ENCODE results near the gene KIF3A. TPM values are rescaled to one million over a fixed set of nuclear protein-coding genes. Genes with fewer than 3 reads are reported as not detected.

Gene KIF3A
- total RNA-seq, 1 donor from 2014 or later: 25.4 TPM

DNA sequence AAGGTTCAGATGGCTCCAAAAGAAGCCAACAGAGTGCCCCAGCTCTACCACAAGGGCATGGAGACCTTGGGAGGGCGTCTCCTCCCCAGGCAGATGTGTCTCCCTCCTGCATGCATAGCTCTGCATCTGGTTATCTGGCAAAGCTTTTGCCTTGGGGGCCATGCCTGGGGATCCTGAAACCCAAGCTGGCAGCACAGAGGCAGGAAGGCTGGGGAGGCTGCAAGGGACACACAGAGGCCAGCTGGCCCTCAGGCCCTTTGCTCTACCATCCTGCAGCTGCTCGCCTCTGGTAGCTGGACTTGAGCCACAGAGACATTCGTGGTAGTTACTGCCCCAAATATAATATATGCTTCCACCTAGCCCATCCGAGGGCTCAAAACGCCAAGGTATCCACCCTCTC is 35.8 kb upstream of the KIF3A start:
- Histone ChIP-seq H4K20me1 (ENCODE audit: insufficient read depth, low read length) (peaks cover 69% of the 10 kb centered on the region), H3K4me2 (ENCODE audit: low read length) (no peak overlapping the region), H3K36me3 (ENCODE audit: insufficient read depth, low read length) (no peaks in the 10 kb centered on the region), H3K79me2 (ENCODE audit: insufficient read depth, low read length) (peaks cover 91% of the 10 kb centered on the region), H3K9me3 (ENCODE audit: insufficient read depth, low read depth, low read length) (no peaks in the 10 kb centered on the region), H2AFZ (ENCODE audit: low read depth, low read length) (no peak overlapping the region), H3K27ac (ENCODE audit: low read depth, low read length) (no peak overlapping the region), H3K27me3 (ENCODE audit: insufficient read depth, low read length) (no peaks in the 10 kb centered on the region), H3K9ac (ENCODE audit: low read length) (no peak overlapping the region), H3K4me3 (ENCODE audit: insufficient read depth, low read depth, low read length) (no peak overlapping the region), H3K4me1 (ENCODE audit: insufficient read depth, low read length) (peaks cover 8% of the 10 kb centered on the region)
- Mint-ChIP-seq H3K36me3 (ENCODE audit: low read depth, unreplicated experiment) (peaks cover 6% of the 10 kb centered on the region), H3K4me1 (ENCODE audit: low read depth, unreplicated experiment) (peaks cover 46% of the 10 kb centered on the region), H3K9me3 (ENCODE audit: unreplicated experiment) (no peaks in the 10 kb centered on the region), H3K27me3 (ENCODE audit: low read depth, unreplicated experiment) (no peaks in the 10 kb centered on the region), H3K4me3 (ENCODE audit: unreplicated experiment) (no peak overlapping the region), H3K27ac (ENCODE audit: unreplicated experiment) (no peak overlapping the region)
- DNase-seq (ENCODE audit: low read depth) (no peak), FAIRE-seq (no peak)
- TF ChIP-seq EZH2 (IDR thresholded peaks at IDR 0.05; ENCODE audit: insufficient read depth, low read length) (no peak), CTCF (IDR thresholded peaks at IDR 0.05; ENCODE audit: insufficient read depth, low read depth, low read length) (no peak)

DNA sequence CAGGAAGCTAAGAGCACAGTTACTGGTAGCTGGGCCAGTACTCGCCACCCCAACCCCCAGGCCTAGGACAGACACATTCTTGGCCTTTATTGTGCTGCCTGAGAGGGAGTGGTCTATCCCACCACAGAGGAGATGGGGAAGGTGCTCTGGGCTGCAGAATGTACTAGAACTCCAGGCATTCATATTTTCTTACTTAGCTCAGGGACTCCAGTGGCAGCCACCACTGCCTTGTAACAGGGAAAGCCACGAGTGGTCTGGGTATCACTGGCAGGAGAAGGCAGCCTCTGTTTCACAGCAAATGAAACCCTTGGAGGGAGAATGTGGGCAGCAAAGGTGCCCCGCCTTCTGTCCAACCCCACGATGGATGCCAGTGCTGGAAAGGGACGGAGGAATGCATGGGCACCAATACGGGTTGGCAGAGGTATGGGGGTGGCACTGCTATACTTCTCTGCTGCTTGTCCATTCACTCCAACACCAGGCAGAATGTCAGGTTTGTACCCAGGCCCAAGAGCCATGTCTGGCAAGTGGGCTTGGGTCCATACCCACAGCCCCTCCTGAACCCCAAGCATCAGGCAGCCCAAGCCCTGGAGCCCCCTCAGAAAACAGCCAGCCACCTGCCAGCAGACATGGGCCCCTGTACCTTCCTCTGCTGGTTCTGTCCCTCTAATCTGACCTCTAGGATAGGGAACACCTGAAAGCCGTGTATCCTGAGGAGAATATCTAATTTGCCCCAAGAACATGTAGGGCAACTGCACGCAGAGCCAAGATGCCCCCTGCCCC is 35.1 kb upstream of the KIF3A start:
- peak overlapping the region; percentile 93 for H3K27ac Mint-ChIP-seq (ENCODE audit: unreplicated experiment)
- H3K4me2 ChIP-seq (ENCODE audit: low read length): no peak overlapping the region
- H3K4me3 Mint-ChIP-seq (ENCODE audit: unreplicated experiment): no peak overlapping the region
- no peaks in the 10 kb centered on the region for H3K9me3 ChIP-seq (ENCODE audit: insufficient read depth, low read depth, low read length)
- peaks cover 49% of the 10 kb centered on the region for H3K4me1 Mint-ChIP-seq (ENCODE audit: low read depth, unreplicated experiment)
- H2AFZ ChIP-seq (ENCODE audit: low read depth, low read length): no peak overlapping the region
- no peak overlapping the region for H3K9ac ChIP-seq (ENCODE audit: low read length)
- TF ChIP-seq CTCF (IDR thresholded peaks at IDR 0.05; ENCODE audit: insufficient read depth, low read depth, low read length) (no peak), EZH2 (IDR thresholded peaks at IDR 0.05; ENCODE audit: insufficient read depth, low read length) (no peak)
- FAIRE-seq (no peak), DNase-seq (ENCODE audit: low read depth) (peak; percentile 24)
- H3K4me3 ChIP-seq (ENCODE audit: insufficient read depth, low read depth, low read length): no peak overlapping the region
- H3K27ac ChIP-seq (ENCODE audit: low read depth, low read length): no peak overlapping the region
- no peaks in the 10 kb centered on the region for H3K27me3 Mint-ChIP-seq (ENCODE audit: low read depth, unreplicated experiment)
- no peaks in the 10 kb centered on the region for H3K27me3 ChIP-seq (ENCODE audit: insufficient read depth, low read length)
- peaks cover 11% of the 10 kb centered on the region for H3K4me1 ChIP-seq (ENCODE audit: insufficient read depth, low read length)
- no peaks in the 10 kb centered on the region for H3K9me3 Mint-ChIP-seq (ENCODE audit: unreplicated experiment)
- H3K36me3 Mint-ChIP-seq (ENCODE audit: low read depth, unreplicated experiment): peaks cover 6% of the 10 kb centered on the region
- no peaks in the 10 kb centered on the region for H3K36me3 ChIP-seq (ENCODE audit: insufficient read depth, low read length)
- H4K20me1 ChIP-seq (ENCODE audit: insufficient read depth, low read length): peaks cover 74% of the 10 kb centered on the region
- peaks cover 88% of the 10 kb centered on the region for H3K79me2 ChIP-seq (ENCODE audit: insufficient read depth, low read length)

- Mint-ChIP-seq H3K9me3 (ENCODE audit: unreplicated experiment) (no peaks in the 10 kb centered on the region), H3K27me3 (ENCODE audit: low read depth, unreplicated experiment) (no peaks in the 10 kb centered on the region), H3K27ac (ENCODE audit: unreplicated experiment) (peak overlapping the region; percentile 93), H3K36me3 (ENCODE audit: low read depth, unreplicated experiment) (peaks cover 6% of the 10 kb centered on the region), H3K4me3 (ENCODE audit: unreplicated experiment) (peak overlapping the region; percentile 35), H3K4me1 (ENCODE audit: low read depth, unreplicated experiment) (peaks cover 57% of the 10 kb centered on the region)
- no peaks in the 10 kb centered on the region for H3K36me3 ChIP-seq (ENCODE audit: insufficient read depth, low read length)
- H3K4me2 ChIP-seq (ENCODE audit: low read length): no peak overlapping the region
- peaks cover 89% of the 10 kb centered on the region for H3K79me2 ChIP-seq (ENCODE audit: insufficient read depth, low read length)
- TF ChIP-seq EZH2 (IDR thresholded peaks at IDR 0.05; ENCODE audit: insufficient read depth, low read length) (no peak), CTCF (IDR thresholded peaks at IDR 0.05; ENCODE audit: insufficient read depth, low read depth, low read length) (no peak)
- no peaks in the 10 kb centered on the region for H3K9me3 ChIP-seq (ENCODE audit: insufficient read depth, low read depth, low read length)
- H3K27ac ChIP-seq (ENCODE audit: low read depth, low read length): peak overlapping the region; percentile 3
- no peak overlapping the region for H2AFZ ChIP-seq (ENCODE audit: low read depth, low read length)
- H3K4me3 ChIP-seq (ENCODE audit: insufficient read depth, low read depth, low read length): no peak overlapping the region
- peaks cover 15% of the 10 kb centered on the region for H3K4me1 ChIP-seq (ENCODE audit: insufficient read depth, low read length)
- no peaks in the 10 kb centered on the region for H3K27me3 ChIP-seq (ENCODE audit: insufficient read depth, low read length)
- peaks cover 83% of the 10 kb centered on the region for H4K20me1 ChIP-seq (ENCODE audit: insufficient read depth, low read length)
- DNase-seq (ENCODE audit: low read depth) (peak; percentile 74), FAIRE-seq (no peak)
- H3K9ac ChIP-seq (ENCODE audit: low read length): no peak overlapping the region
Observed at GRCh38 chr5:132771503-132771998, 34.2 kb upstream of the KIF3A start.

Data from astrocyte (in vitro differentiated cells and primary cell).